Measurements from ENCODE around the gene HAGH.

The HAGH gene

DNA sequence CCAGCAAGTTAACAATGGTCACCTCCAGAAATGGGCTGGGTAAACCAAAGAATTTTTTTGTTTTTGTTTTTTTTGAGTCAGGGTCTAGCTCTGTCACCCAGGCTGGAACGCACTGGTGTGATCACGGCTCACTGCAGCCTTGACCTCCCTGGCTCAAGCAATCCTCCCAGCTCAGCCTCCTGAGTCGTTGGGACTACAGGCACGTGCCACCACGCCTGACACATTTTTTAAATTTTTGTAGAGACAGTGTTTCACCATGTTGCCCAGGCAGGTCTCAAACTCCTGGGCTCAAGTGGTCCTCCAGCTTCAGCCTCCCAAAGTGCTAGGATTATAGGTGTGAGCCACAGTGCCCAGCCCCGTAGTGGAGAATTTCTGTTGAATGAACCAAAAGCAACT lies 46.0 kb downstream of the HAGH start:
- Mint-ChIP-seq H3K36me3 (ENCODE audit: low read depth) (peaks cover 4% of the 10 kb centered on the region), H3K27ac (no peak overlapping the region), H3K9me3 (no peaks in the 10 kb centered on the region), H3K4me1 (peaks cover 27% of the 10 kb centered on the region), H3K27me3 (ENCODE audit: low read depth, poor library complexity) (no peaks in the 10 kb centered on the region), H3K4me3 (peak overlapping the region; percentile 88)
- TF ChIP-seq, protein P1, sequence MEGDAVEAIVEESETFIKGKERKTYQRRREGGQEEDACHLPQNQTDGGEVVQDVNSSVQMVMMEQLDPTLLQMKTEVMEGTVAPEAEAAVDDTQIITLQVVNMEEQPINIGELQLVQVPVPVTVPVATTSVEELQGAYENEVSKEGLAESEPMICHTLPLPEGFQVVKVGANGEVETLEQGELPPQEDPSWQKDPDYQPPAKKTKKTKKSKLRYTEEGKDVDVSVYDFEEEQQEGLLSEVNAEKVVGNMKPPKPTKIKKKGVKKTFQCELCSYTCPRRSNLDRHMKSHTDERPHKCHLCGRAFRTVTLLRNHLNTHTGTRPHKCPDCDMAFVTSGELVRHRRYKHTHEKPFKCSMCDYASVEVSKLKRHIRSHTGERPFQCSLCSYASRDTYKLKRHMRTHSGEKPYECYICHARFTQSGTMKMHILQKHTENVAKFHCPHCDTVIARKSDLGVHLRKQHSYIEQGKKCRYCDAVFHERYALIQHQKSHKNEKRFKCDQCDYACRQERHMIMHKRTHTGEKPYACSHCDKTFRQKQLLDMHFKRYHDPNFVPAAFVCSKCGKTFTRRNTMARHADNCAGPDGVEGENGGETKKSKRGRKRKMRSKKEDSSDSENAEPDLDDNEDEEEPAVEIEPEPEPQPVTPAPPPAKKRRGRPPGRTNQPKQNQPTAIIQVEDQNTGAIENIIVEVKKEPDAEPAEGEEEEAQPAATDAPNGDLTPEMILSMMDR (IDR thresholded peaks at IDR 0.05) = no peak
- no peak for DNase-seq

DNA sequence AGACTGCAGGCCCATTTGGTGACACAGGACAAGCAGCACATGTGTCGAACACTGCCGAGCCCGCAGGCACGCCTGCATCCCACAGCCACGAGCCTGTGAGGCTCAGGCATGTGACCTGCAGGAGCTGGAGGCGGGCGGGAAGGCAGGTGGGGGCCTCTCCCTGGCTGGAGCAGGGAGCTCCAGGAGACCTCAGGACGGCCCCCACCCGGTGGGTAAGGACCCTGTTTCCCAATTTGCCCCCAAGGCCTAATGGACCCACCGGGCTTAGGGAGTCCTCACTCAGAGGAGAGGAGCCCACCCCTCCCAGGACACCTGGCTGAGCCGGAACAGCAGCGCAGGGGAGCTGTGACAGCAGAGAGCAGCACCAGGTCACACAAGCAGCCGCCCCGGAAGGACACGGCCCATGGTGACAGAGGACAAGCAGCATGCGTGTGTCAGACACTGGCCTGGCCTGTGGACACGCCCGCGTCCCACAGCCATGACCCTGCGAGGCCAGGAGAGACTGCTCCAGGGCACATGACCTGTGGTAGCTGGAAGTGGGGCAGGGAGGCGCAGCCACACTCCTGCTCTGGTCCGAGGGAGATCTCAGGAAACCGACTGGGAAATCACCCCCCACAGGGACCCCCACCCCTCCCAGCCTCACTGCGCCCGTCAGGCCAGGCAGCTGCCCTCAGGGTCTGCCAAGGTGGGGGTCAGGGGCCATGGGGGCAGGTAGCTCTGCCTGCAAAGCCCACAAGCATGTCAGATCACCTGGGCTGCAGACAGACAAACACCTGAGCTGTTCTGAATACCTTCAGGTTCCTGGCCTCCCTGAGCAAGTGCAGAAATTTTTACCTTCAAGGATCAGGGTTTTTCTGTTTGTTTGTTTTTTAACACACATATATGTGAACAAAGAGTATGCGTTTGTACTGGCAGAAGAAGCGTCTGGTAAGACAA lies 46.6 kb downstream of the HAGH start:
- peaks cover 24% of the 10 kb centered on the region for H3K4me1 Mint-ChIP-seq
- no peak for DNase-seq
- peak overlapping the region; percentile 88 for H3K4me3 Mint-ChIP-seq
- H3K27me3 Mint-ChIP-seq (ENCODE audit: low read depth, poor library complexity) = no peaks in the 10 kb centered on the region
- no peaks in the 10 kb centered on the region for H3K9me3 Mint-ChIP-seq
- H3K36me3 Mint-ChIP-seq (ENCODE audit: low read depth) = peaks cover 4% of the 10 kb centered on the region
- no peak overlapping the region for H3K27ac Mint-ChIP-seq
- TF ChIP-seq, protein P1 (IDR thresholded peaks at IDR 0.05) = no peak

DNA sequence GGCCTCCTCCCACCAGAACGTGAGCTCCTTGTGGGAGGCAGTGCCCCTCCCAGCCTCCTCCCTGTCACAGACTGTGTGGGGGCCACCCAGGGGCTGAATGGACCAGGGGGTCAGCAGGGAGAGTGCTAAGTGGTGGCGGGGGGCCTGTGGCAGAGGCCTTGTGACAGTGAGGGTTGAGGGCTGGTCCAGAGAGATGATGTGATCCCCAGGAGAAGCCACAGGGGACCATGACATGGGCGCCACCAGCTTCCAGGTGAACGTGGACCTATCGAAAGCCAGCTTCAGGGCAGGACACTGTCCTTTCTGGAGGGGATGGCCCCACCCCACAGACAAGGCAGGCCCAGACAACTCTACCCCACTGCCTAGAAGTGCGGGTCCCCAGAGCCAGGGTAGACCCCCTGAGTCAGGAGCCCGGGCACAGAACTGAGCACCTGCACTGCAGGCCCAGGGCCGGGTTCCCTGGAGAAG lies 47.4 kb downstream of the HAGH start:
- H3K9me3 Mint-ChIP-seq = no peaks in the 10 kb centered on the region
- no peak overlapping the region for H3K4me3 Mint-ChIP-seq
- peak overlapping the region; percentile 24 for H3K27ac Mint-ChIP-seq
- H3K36me3 Mint-ChIP-seq (ENCODE audit: low read depth) = peaks cover 4% of the 10 kb centered on the region
- TF ChIP-seq, protein P1 (IDR thresholded peaks at IDR 0.05) = no peak
- no peaks in the 10 kb centered on the region for H3K27me3 Mint-ChIP-seq (ENCODE audit: low read depth, poor library complexity)
- no peak for DNase-seq
- H3K4me1 Mint-ChIP-seq = peaks cover 23% of the 10 kb centered on the region

DNA sequence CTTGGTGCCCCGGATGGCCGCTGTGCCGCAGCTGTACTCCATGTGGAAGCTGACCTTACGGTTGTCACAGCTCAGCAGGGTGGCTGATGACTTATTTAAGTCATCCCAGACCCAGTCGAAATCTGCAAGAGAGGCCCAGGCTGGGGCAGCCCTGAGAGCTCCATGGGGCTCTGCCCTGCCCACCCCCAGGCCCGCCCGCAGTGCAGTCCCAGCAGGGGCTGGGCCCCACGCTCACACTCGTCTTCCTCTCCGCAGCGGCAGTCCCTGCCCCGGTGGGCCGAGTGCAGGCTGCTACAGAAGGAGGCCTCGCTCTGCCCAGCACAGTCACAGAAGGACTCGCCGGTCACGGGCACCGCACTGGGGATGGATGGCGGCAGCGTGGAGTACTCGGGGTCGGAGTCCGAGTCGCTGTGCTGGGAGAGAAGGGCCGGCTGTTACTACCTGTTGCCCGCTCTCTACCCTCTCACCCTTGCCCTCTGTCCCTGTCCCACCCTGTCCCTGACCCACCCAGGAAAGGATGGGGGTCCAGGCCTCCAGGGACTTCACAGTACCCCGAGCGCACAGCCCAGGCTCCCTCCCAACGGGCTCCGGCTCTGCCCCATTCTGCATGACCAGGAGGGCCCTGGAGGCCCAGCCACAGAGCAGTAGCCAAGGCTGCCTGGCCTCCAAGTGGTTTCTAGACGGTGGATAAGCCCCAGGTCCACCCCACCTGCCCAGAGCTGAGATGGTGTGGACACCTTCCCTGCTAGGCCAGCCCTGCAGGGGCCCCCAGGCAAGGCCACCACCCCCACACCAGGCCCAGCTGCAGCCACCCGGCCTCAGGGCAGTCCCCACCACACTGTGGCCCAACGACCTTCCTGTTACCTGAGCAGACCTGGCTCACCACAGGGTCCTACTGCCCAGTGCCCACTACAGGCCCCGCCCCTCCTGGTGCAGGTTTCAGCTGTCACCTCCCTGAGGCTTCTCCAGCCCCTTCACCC lies 48.1 kb downstream of the HAGH start:
- H3K9me3 Mint-ChIP-seq = no peaks in the 10 kb centered on the region
- TF ChIP-seq, protein P1 (IDR thresholded peaks at IDR 0.05) = no peak
- no peaks in the 10 kb centered on the region for H3K27me3 Mint-ChIP-seq (ENCODE audit: low read depth, poor library complexity)
- peaks cover 20% of the 10 kb centered on the region for H3K4me1 Mint-ChIP-seq
- peak; percentile 5 for DNase-seq
- H3K4me3 Mint-ChIP-seq = no peak overlapping the region
- H3K27ac Mint-ChIP-seq = peak overlapping the region; percentile 24
- H3K36me3 Mint-ChIP-seq (ENCODE audit: low read depth) = peaks cover 4% of the 10 kb centered on the region

DNA sequence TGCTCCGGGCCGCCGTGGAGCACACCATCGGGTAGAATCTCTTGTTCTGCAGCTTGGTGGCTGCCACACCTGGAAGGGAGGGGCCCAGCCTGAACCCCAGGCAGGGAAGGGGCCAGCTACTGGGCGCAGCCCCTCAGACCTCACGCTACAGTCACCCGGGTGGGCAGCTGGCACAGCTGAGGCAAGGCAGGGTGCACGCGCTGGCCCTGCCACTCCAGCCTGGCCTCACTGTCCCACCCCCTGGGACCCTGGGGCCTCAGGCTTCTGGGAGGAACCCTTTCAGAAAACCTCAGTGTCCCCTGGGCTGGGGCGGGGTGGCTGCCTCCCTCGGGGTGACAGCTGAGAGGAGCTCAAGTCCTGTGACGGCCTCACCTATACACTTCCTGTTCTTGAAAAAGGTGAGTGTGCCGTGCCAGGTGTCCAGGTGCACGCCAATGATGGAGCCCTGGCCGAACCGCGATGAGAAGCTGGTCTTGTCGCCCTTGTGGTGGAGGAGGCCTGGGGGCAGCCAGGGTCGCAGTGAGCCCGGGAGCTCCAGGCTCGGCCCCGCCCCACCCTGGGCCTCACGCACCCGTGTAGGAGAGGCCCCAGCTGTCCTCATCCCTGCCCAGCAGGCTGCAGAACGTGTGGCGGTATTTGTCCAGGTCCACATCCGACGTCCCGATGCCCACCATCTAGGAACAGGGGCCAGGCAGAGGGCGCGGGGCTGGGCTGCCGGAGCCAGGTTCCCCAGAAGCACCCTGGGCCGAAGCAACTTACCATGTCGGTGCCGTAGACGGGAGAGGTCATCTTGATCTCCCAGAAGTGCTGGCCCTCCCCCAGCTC lies 49.0 kb downstream of the HAGH start:
- DNase-seq = no peak
- Mint-ChIP-seq H3K4me3 (no peak overlapping the region), H3K36me3 (ENCODE audit: low read depth) (no peaks in the 10 kb centered on the region), H3K9me3 (no peaks in the 10 kb centered on the region), H3K27me3 (ENCODE audit: low read depth, poor library complexity) (no peaks in the 10 kb centered on the region), H3K4me1 (peaks cover 16% of the 10 kb centered on the region), H3K27ac (no peak overlapping the region)
- TF ChIP-seq, protein P1 (IDR thresholded peaks at IDR 0.05) = no peak

Data from nephron progenitor cell (in vitro differentiated cells).